GM19438 (cell line): ENCODE results near the gene C15orf39.
"Not testable (repeated sequence)": the region's sequence is repeated elsewhere in the genome, so short reads cannot be mapped to it uniquely, and the experiment has no call there.

Experiments
- ATAC-seq: cut with Tn5 transposase; IDR thresholded peaks from one replicate; pipeline ENCODE4 v1.9.1; 2021; ENCODE audit warnings: low read depth; ENCODE audit not compliant: unreplicated experiment

The C15orf39 gene

DNA sequence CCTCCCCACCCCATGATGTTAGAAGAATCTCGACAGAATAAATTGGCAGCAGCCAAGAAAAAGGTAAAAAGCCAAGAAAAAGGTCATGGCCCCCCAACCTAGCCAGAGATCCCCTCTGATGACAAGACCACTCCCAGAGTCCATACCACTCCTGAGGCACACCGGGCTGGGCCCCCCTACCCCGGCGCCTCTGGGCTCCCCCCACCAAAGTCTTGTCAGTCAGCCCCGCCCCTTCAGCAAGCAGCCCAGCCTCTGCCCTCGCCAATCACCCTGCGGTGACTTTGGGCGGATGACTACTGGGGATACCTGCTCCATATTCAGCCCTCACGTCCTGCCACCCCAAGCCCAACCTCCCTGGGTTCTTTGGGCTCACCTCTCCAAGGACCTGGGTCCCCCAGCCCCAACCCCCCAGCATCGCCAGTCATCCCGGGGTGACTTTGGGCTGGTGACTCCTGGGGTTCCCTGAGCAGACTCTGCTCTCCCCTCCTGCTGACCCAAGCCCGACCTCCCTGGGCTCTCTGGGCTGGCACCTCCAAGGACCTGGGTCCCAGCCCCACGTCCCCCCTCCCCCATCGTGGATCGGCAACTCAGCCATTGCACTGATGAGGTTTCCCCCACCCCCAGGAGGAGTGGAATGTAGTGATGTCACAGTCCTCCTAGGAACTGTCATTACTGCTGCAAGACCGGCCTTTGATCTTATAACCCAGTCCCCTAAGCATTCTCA, 57.1 kb downstream of the C15orf39 start:
- not testable (repeated sequence) for ATAC-seq

GRCh38 chr15:75259873-75260272, 58.2 kb downstream of the C15orf39 start:
- ATAC-seq = not testable (repeated sequence)
